ENCODE results near the gene ANKRD13B.

ANKRD13B gene

GRCh38 chr17:29615492-29616299 is 22.8 kb downstream of the ANKRD13B start:
- ChIA-PET CTCF (interaction anchor here (3.8 kb wide), 1 partner anchor 23 kb away, joined by 45 read pairs; the partner anchor contains the start of gene ANKRD13B), POLR2A (ENCODE audit: low non-redundant PET) (no interaction called here)
- H3K27ac ChIP-seq = peak overlapping the region; percentile 50
- peak; percentile 87 for DNase-seq (ENCODE audit: low spot score)
- TF ChIP-seq CTCF (conservative IDR thresholded peaks at IDR 0.05; ENCODE audit: low read depth) = no peak

DNA sequence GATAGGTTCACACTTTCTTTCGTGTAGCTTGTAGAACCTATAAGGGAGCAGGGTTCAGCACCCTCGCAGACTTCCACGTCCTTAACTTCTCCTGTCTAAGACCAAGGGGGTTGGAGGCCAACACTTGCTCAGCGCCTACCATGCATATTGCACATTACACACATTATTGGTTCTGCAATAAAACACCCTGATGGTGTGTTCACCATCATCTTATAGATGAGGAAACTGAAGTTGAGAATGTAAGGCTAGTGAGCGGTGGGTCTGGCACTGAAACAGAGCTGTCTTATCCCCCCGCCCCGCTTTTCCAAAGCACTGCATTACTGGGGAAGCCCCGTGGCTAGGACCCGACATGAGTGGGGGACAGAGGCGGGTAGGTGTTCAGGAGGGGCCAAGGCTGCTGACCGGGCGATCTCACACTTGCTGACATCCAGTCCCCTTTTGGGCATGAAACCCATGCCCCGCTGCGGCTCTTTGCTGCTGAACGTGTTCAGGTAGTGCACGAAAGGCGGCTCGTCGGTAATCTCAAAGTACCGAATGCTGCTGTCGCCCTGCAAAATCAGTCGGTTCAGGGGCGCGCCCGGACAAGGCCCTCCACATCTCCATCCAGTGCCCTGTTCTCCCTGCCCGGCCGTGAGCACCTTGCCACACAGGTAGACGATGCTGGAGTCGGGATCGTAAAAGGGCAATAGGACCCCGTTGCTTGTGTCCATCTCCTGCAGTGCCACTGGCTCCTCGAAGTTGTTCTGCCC is 23.5 kb downstream of the ANKRD13B start:
- POLR2A ChIA-PET (ENCODE audit: low non-redundant PET) = no interaction called here

DNA sequence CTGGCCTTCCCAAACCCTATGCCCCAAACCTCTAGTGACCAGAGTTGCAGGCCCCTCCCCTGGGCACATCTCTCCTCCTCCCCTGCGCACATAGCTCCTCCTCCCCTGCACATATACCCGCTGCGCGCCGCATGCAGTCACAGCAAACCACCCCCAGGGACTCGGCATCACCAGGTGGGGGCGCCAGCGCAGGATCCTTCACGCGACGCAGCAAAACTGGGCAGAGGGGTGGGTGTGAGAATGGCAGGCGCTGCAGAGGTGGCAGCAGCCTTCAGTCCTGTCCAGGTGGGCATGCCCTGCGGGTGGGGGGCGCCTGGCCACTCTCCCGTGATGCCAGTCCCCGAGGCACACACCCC is 24.2 kb downstream of the ANKRD13B start:
- ChIA-PET CTCF (interaction anchor here (0.6 to 3.8 kb wide), 10 partner anchors 10 to 555 kb away, joined by 3 to 45 read pairs (median 6); partner anchors contain the start of gene ANKRD13B), POLR2A (ENCODE audit: low non-redundant PET) (no interaction called here)
- TF ChIP-seq CTCF (conservative IDR thresholded peaks at IDR 0.05; ENCODE audit: low read depth) = peak; percentile 29
- no peak overlapping the region for H3K27ac ChIP-seq
- DNase-seq (ENCODE audit: low spot score) = no peak

More for the DNA sequence above, 23.5 kb downstream of the ANKRD13B start:
- no peak for TF ChIP-seq CTCF (conservative IDR thresholded peaks at IDR 0.05; ENCODE audit: low read depth)
- CTCF ChIA-PET = interaction anchor here (0.6 to 3.8 kb wide), 5 partner anchors 22 to 315 kb away, joined by 3 to 45 read pairs (median 9); partner anchors contain the start of gene ANKRD13B
- H3K27ac ChIP-seq = peak overlapping the region; percentile 50
- DNase-seq (ENCODE audit: low spot score) = no peak

DNA sequence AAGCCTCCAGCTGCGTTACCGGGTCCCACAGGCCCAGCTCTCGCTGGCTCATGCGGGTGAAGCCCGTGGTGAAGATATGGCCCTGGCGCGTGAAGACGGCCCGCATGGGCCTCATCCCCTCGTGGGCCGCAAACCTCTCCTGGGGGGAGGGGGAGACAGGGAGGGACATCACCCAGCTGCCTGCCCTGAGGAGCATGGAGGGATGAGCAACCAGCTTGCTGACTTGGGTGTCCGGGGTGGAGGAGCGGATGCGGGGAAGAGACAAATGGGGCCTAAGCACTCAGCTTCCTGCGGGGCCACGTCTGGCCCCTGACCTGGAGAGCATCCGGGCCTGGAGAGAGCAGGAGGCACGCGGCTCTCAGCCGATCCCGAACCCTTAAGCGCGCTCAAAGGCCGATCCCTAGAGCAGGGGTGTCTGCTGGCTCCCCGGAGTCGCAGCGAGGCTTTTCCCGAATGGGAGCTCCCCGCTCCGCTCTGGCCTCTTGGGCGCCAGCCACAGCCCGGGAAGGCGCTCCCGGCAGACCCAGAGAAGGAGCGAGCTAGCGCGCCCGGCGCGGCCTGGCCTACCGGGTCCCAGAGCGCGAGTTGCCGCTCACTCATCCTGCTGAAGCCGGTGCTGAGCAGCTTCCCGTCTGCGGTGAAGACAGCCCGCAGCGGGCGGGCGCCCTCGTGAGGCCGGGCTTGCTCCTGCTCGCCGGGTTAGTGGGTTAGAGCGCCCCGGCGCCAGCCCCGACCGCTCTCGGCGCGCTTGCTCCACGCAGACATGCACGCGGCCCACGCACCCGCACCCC is 24.7 kb downstream of the ANKRD13B start:
- ChIA-PET POLR2A (ENCODE audit: low non-redundant PET) (no interaction called here), CTCF (interaction anchor here (0.6 to 3.8 kb wide), 25 partner anchors 9 to 1180 kb away, joined by 3 to 45 read pairs (median 3); partner anchors contain the start of gene ANKRD13B)
- peak; percentile 63 for TF ChIP-seq CTCF (conservative IDR thresholded peaks at IDR 0.05; ENCODE audit: low read depth)
- 0 out of 2 replicates have a peak overlapping the region, but pooled peaks have one; percentile 16 for H3K27ac ChIP-seq
- no peak for DNase-seq (ENCODE audit: low spot score)

DNA sequence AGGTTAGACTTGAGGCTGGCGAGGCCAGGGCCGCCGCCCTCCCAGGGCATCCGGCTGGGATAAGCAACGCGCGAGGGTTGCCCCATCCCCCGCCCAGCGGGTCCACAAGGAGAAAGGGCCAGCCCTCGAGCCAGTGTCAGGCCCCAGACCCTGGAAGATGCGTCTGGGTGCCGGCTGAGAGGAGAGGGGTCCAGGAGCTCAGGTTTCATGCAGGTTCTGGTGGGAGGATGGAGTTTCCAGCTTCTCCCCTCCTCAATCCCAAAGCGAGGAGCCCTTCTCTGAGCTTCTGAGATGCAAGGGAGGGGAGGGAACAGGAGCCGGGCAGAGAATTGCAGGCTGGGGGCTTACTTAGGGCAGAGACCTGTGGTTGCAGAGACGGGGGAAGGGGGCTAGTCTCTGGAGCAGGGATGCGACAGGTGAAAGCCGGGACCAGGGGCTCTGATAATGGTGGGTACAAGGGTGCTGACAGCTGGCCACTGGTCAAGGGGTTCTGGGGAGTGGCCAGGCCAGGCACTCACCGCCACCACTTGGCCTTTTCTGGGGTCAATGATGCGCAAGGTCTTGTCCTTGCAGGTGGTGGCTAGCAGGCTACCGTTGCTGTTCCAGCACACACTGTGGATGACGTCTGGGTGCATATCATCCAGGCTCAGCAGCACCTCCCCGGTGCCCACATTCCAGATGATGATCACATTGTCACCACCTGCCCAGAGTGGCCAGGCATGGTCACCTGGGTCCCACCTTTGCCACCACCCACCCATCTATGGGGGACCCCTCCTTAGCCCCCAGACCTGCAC is 25.5 kb downstream of the ANKRD13B start:
- no peak; the same call in 1 of the 2 replicates for TF ChIP-seq CTCF (conservative IDR thresholded peaks at IDR 0.05; ENCODE audit: low read depth)
- no peak overlapping the region for H3K27ac ChIP-seq
- CTCF ChIA-PET = interaction anchor here (0.6 to 3.8 kb wide), 15 partner anchors 10 to 1180 kb away, joined by 3 to 45 read pairs (median 3); partner anchors contain the start of gene ANKRD13B
- POLR2A ChIA-PET (ENCODE audit: low non-redundant PET) = no interaction called here
- no peak for DNase-seq (ENCODE audit: low spot score)
